Rectal smooth muscle tissue (tissue), 1 donor: ENCODE data around the gene QARS1.

ENCODE experiments used
- H3K27ac ChIP-seq: one replicate; pipeline ENCODE4 v1.7.0; 2013; ENCODE audit warnings: low read depth, low read length, inconsistent platforms
- H3K27me3 ChIP-seq: one replicate; pipeline ENCODE4 v1.7.0; 2013; ENCODE audit warnings: low read length; ENCODE audit not compliant: control insufficient read depth, insufficient read depth
- H3K36me3 ChIP-seq: one replicate; pipeline ENCODE4 v1.7.0; 2013; ENCODE audit warnings: low read length; ENCODE audit not compliant: control insufficient read depth, insufficient read depth
- H3K4me1 ChIP-seq: one replicate; pipeline ENCODE4 v1.7.0; 2013; ENCODE audit warnings: low read length; ENCODE audit not compliant: control insufficient read depth, insufficient read depth
- H3K4me3 ChIP-seq: one replicate; pipeline ENCODE4 v1.7.0; 2013; ENCODE audit warnings: low read length
- H3K9ac ChIP-seq: one replicate; pipeline ENCODE4 v1.7.0; 2013; ENCODE audit warnings: low read length

The QARS1 gene

GRCh38 chr3:49112262-49112661 is 7.7 kb upstream of the QARS1 start:
- peaks cover 76% of the 10 kb centered on the region for H3K36me3 ChIP-seq
- H3K4me3 ChIP-seq, result no peak overlapping the region
- no peak overlapping the region for H3K27ac ChIP-seq
- H3K27me3 ChIP-seq, result no peaks in the 10 kb centered on the region
- H3K9ac ChIP-seq, result no peak overlapping the region
- H3K4me1 ChIP-seq, result no peaks in the 10 kb centered on the region

DNA sequence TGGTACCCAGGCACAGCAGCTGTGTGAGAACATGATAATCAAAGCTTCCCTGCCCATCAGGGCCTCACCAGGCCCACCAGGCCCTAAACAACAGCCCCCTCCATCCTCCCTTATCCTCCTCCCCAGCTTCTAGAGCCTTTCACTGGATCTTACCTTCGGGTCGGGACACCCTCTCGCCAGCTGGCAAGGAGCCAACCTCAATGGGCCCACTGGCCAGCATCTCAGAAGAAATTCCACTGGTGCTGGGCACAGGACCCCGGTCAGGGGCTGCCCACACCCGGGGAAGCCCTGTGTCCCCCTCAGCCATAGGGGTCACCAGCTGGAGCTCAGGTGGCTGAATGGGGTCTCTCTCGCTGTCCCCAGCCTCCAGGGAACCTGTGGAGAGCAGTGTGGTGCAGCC is 6.8 kb upstream of the QARS1 start:
- Histone ChIP-seq H3K27me3 (no peaks in the 10 kb centered on the region), H3K27ac (no peak overlapping the region), H3K4me3 (no peak overlapping the region), H3K4me1 (no peaks in the 10 kb centered on the region), H3K9ac (no peak overlapping the region), H3K36me3 (peaks cover 68% of the 10 kb centered on the region)

DNA sequence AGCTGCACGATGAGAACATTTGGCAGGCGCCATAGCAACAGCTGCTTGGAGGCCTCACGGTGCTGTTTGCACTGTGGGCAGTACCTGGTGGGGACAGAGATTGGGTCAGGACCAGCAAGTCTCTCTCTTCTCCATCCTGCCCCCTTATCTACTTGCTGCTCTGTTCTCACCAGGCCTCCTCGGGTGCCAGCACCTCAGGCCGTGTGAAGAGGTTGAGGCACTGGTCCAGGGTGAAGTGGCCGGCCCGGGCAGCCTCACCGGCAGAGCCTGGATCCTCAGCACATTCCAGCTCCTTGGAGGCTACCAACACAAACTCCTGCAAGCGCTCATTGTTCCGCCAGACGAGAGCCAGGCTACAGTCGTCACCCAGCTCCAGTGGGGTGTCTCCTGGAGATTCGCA is 6.2 kb upstream of the QARS1 start:
- Histone ChIP-seq H3K27ac (no peak overlapping the region), H3K27me3 (no peaks in the 10 kb centered on the region), H3K4me1 (no peaks in the 10 kb centered on the region), H3K4me3 (no peak overlapping the region), H3K36me3 (peaks cover 63% of the 10 kb centered on the region), H3K9ac (no peak overlapping the region)

DNA sequence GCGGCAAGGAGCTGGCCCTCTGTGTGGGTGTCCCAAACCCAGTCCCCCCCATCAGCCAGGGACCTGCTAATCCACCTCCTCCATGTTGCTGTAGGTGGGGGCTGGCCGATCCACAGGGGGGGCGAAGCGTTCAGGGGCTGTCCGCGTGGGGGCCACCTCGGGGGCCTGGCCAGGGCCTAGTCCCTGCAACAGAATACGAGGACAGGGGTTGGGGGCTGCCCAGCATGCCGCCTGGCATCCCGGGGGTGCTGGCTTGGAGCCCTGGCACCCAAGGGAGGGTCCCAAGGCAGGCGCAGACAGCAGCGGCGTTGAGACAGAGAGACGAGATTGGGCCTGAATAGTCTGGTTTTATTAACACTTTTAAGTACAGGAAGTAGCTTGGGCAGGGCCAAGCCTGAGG is 3.8 kb upstream of the QARS1 start:
- Histone ChIP-seq H3K27ac (no peak overlapping the region), H3K36me3 (peaks cover 40% of the 10 kb centered on the region), H3K4me1 (peaks cover 7% of the 10 kb centered on the region), H3K27me3 (no peaks in the 10 kb centered on the region), H3K9ac (no peak overlapping the region), H3K4me3 (no peak overlapping the region)

DNA sequence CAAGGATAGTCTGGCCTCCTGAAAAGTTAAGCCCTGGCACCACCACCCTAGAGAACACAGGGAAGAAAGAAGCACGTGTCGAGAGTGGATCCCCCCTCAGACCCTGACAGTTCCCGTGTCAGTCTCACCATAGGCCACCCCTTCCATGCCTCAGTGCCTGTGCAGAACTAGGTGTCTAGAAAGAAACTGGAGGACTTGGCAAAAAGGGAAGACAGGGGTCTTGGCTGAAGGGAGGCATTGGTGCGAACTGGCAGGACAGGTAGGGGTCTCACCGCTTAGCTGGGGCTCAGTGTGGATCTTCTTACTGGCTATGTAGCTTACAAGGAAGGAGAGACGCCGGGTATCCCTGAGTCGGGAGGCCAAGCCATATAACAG is 518 bp downstream of the QARS1 start:
- Histone ChIP-seq H3K36me3 (peaks cover 37% of the 10 kb centered on the region), H3K4me1 (peaks cover 7% of the 10 kb centered on the region), H3K27ac (peak overlapping the region; percentile 85), H3K9ac (peak overlapping the region; percentile 77), H3K4me3 (peak overlapping the region; percentile 79), H3K27me3 (no peaks in the 10 kb centered on the region)

DNA sequence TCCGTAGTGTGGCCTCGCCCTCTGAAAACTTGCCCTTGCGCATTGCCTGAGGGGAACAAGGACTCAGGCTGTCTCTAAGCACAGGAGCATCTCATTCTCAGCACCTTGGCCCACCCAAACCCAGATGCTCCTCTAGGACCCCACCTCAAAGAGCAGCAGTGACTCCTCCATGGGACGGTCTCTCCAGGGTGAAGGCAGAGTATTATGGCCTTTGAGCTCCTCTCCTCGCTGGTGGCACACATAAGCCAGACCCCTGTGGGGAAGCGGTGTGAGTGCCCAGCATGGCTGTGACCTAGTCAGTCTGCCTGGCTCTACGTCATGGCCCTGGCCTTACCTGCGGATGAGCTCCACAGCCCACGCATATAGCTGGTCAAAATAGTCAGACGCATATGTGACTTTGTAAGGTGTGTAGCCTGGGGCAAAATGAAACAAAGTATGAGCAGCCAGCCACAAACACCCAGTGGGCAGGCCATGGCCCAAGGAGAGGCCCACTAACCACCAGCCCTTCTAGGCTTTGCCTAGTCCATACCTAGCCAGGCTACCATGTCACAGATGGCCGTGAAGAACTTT is 4.4 kb downstream of the QARS1 start:
- H3K4me1 ChIP-seq, result peaks cover 7% of the 10 kb centered on the region
- no peak overlapping the region for H3K4me3 ChIP-seq
- no peaks in the 10 kb centered on the region for H3K27me3 ChIP-seq
- no peak overlapping the region for H3K27ac ChIP-seq
- no peak overlapping the region for H3K9ac ChIP-seq
- H3K36me3 ChIP-seq, result peaks cover 43% of the 10 kb centered on the region

GRCh38 chr3:49098910-49099630 is 5.5 kb downstream of the QARS1 start:
- H3K4me3 ChIP-seq, result no peak overlapping the region
- no peaks in the 10 kb centered on the region for H3K27me3 ChIP-seq
- no peak overlapping the region for H3K9ac ChIP-seq
- peaks cover 9% of the 10 kb centered on the region for H3K4me1 ChIP-seq
- no peak overlapping the region for H3K27ac ChIP-seq
- peaks cover 43% of the 10 kb centered on the region for H3K36me3 ChIP-seq

- H3K27ac ChIP-seq, result no peak overlapping the region
- no peaks in the 10 kb centered on the region for H3K27me3 ChIP-seq
- H3K4me1 ChIP-seq, result peaks cover 4% of the 10 kb centered on the region
- H3K36me3 ChIP-seq, result peaks cover 43% of the 10 kb centered on the region
- no peak overlapping the region for H3K9ac ChIP-seq
- H3K4me3 ChIP-seq, result no peak overlapping the region
Measured at GRCh38 chr3:49098429-49098828, 6.1 kb downstream of the QARS1 start.

GRCh38 chr3:49093853-49094767 is 10.4 kb downstream of the QARS1 start, which contains the start of gene QRICH1:
TSS of gene QRICH1 (minus strand) at chr3:49094071. CDS start at chr3:49077017, 17,054 bp downstream.
- Histone ChIP-seq H3K27me3 (no peaks in the 10 kb centered on the region), H3K9ac (peak within 1 kb of the TSS; percentile 83), H3K4me3 (peak within 1 kb of the TSS; percentile 97), H3K36me3 (peaks cover 19% of the 10 kb centered on the region), H3K27ac (peak within 1 kb of the TSS; percentile 97), H3K4me1 (peaks cover 14% of the 10 kb centered on the region)

DNA sequence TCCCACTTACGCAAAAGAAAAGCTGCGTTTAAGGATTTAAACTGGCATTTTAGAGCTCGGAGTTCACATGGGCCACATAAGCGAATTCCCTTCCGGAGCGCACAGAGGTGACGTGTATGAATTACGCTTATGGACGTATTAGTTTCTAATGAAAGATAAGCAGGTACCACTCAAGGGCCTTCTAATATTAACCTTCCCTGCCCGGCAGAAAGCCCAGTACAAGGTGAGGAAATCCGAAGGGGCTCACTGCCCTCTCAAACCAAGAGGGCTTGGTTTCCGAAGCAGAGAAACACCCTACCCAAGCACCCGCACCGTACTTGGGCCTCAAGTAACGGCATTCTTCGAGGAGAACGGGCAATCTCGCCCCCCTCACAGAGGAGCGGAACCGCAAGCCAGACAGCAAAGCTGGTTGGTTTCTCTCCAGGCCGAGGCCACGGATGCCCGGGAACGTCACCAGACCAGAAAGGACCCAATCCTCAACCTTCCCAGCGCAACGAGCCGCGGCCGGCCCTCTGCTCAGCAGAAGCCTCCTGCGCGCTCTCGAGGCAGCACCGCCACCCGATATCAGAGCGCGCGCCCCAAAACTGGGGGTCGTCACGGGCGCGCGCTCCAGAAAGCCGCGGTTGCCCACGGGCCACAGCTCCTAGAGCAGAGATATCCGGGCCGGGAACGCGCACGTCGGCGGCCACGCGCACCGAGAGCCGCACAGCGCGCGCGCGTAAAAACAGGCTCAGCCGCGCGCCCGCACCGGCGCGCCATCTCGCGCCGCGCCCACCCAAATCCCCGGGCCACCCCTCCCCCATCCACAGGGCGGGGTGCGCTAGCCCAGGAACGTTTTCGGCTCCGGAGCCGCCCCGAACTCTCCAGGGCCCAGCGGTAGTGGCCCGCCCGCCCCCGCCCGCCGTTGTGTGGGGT is 11.4 kb downstream of the QARS1 start:
- Histone ChIP-seq H3K4me1 (peaks cover 14% of the 10 kb centered on the region), H3K36me3 (peaks cover 11% of the 10 kb centered on the region), H3K27me3 (no peaks in the 10 kb centered on the region), H3K4me3 (peak overlapping the region; percentile 97), H3K9ac (peak overlapping the region; percentile 45), H3K27ac (peak overlapping the region; percentile 97)

DNA sequence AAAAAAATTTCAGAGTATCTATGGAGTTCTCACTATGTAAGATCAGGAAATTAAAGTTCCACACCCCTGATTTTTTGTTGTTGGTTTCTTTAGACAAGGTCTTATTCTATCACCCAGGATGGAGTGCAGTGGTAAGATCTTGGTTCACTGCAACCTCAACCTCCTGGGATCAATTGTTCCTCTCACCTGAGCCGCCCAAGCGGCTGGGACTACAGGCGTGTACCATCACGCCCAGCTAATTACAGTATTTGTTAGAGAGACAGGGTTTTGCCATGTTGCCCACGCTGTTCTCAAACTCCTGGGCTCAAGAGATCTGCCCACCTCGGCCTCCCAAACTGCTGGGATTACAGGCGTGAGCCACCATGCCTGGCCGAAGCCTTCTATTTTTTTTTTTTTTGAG is 23.1 kb downstream of the QARS1 start:
- Histone ChIP-seq H3K4me3 (no peak overlapping the region), H3K27ac (no peak overlapping the region), H3K4me1 (no peaks in the 10 kb centered on the region), H3K36me3 (no peaks in the 10 kb centered on the region), H3K9ac (no peak overlapping the region), H3K27me3 (no peaks in the 10 kb centered on the region)

GRCh38 chr3:49079270-49079669 is 25.3 kb downstream of the QARS1 start:
- peaks cover 3% of the 10 kb centered on the region for H3K36me3 ChIP-seq
- H3K4me1 ChIP-seq, result no peaks in the 10 kb centered on the region
- H3K9ac ChIP-seq, result no peak overlapping the region
- H3K27ac ChIP-seq, result no peak overlapping the region
- H3K27me3 ChIP-seq, result no peaks in the 10 kb centered on the region
- H3K4me3 ChIP-seq, result no peak overlapping the region
